Psoas muscle (tissue), 8 donors: ENCODE data around the gene C19orf47. TPM values are rescaled to one million over a fixed set of nuclear protein-coding genes. Genes with fewer than 3 reads are reported as not detected.

Experiments used
- ATAC-seq, 4 donors: fragments of 200-7000 bp; cut with Tn5 transposase; one replicate each; pipeline ENCODE4 v1.9.1; 2020; ENCODE audit warnings: moderate library complexity in 3 of 4, mild to moderate bottlenecking in 2 of 4
- DNase-seq, 2 donors: peaks; one replicate each; pipeline ENCODE4 v3.0.0-alpha.2; 2020
- H3K27ac ChIP-seq: fragments of 200-600 bp; one replicate; pipeline ENCODE4 v1.8.0; 2022
- H3K27me3 ChIP-seq, 3 donors: fragments of 200-600 bp in 1 of 3; one replicate each; pipeline versions ENCODE4 v1.6.1 to v1.8.0; 2013 to 2022; ENCODE audit warnings: low read length in 2 of 3, mild to moderate bottlenecking in 2 of 3, moderate library complexity in 1 of 3; ENCODE audit not compliant: insufficient read depth in 3 of 3
- H3K36me3 ChIP-seq, 2 donors: fragments of 200-600 bp in 1 of 2; one replicate each; pipeline versions ENCODE4 v1.6.1 to v1.8.0; 2013 to 2022; ENCODE audit warnings: low read depth in 1 of 2, mild to moderate bottlenecking in 1 of 2, moderate library complexity in 1 of 2; ENCODE audit not compliant: insufficient read depth in 1 of 2
- H3K4me1 ChIP-seq: fragments of 200-600 bp; one replicate; pipeline ENCODE4 v1.8.0; 2022
- H3K4me3 ChIP-seq: fragments of 200-600 bp; one replicate; pipeline ENCODE4 v1.8.0; 2022; ENCODE audit warnings: mild to moderate bottlenecking
- H3K9me3 ChIP-seq: fragments of 200-600 bp; one replicate; pipeline ENCODE4 v1.8.0; 2022
- CTCF ChIP-seq: fragments of 200-600 bp; IDR thresholded peaks from one replicate; pipeline ENCODE4 v1.8.0; 2022; ENCODE audit warnings: antibody characterized with exemption
- WGBS, 3 donors: extraction: QIAGEN DNeasy Blood & Tissue Kit; methylation state at CpG; one replicate each; pipeline versions ENCODE4 v1.1.6 to v1.1.7; 2013; 5-methylcytosine and 5-hydroxymethylcytosine counted together
- intact Hi-C, 2 donors: fragments of 100-400 bp; cut with DNase I; formaldehyde crosslinking; loops; one replicate each; pipeline versions ENCODE4 v1.11.0 to v1.14.2; 2022
- polyA plus RNA-seq, 3 donors: library from polyadenylated mRNA; stranded (reverse); fragments of 200-250 nt; gene quantifications; one replicate each; pipeline ENCODE4 v1.2.3, GENCODE V29; 2013
- total RNA-seq, 4 donors: library from RNA; stranded (reverse); fragmentation: NEBNext Ultra II Directional in 2 of 4; extraction: Animal tissue kit (Norgen Biotek cat#: 25700) in 2 of 4; gene quantifications; one replicate each; pipeline versions ENCODE4 v1.2.1 to v1.2.4, GENCODE V29; 2021 to 2023
- donor health status: healthy with polysubstance abuse.
- donor health status: DM: no; HTN: no; CAD: no; lungs with moderate emphysema.
- donor health status: Bipolar disorder and iron deficiency.
- donor health status: healthy.
- donor health status: DM: yes; HTN: yes; CAD: no.
- donor health status: DM: no; HTN: no; CAD: no.
- donor health status: DM: no; HTN: no; CAD: no.
- donor health status: DM: yes; HTN: yes; CAD: no.

Gene C19orf47
- total and polyA plus RNA-seq, 7 donors: 220 to 436 (median 299) TPM

GRCh38 chr19:40322271-40322610, 26.0 kb downstream of the C19orf47 start:
- H3K36me3 ChIP-seq: peaks cover 3 to 86% of the 10 kb centered on the region in 2 donors
- no peak for ATAC-seq
- no peak for TF ChIP-seq CTCF
- no peaks in the 10 kb centered on the region for H3K27me3 ChIP-seq
- no peak overlapping the region for H3K27ac ChIP-seq
- H3K4me3 ChIP-seq: no peak overlapping the region
- no peaks in the 10 kb centered on the region for H3K4me1 ChIP-seq
- no peak for DNase-seq
- intact Hi-C loops: no loop called here
- WGBS, 3 donors: 91 to 95% (median 93%) methylated on average over 7 of the region's 7 CpGs
- no peaks in the 10 kb centered on the region for H3K9me3 ChIP-seq

GRCh38 chr19:40321566-40322270, 26.5 kb downstream of the C19orf47 start:
- ATAC-seq (no peak), DNase-seq (no peak)
- H3K36me3 ChIP-seq: peaks cover 3 to 80% of the 10 kb centered on the region in 2 donors
- TF ChIP-seq CTCF: no peak
- H3K27me3 ChIP-seq: no peaks in the 10 kb centered on the region
- H3K4me3 ChIP-seq: no peak overlapping the region
- no peak overlapping the region for H3K27ac ChIP-seq
- no peaks in the 10 kb centered on the region for H3K4me1 ChIP-seq
- intact Hi-C loops: no loop called here
- WGBS, 3 donors: 93 to 95% (median 93%) methylated on average over 26 to 27 of the region's 27 CpGs
- H3K9me3 ChIP-seq: no peaks in the 10 kb centered on the region

GRCh38 chr19:40321076-40321475, 27.1 kb downstream of the C19orf47 start:
- no peak overlapping the region for H3K4me3 ChIP-seq
- H3K27me3 ChIP-seq: no peaks in the 10 kb centered on the region
- intact Hi-C loops: no loop called here
- DNase-seq (no peak), ATAC-seq (no peak)
- H3K36me3 ChIP-seq: peaks cover 3 to 74% of the 10 kb centered on the region in 2 donors
- H3K4me1 ChIP-seq: no peaks in the 10 kb centered on the region
- H3K9me3 ChIP-seq: no peaks in the 10 kb centered on the region
- H3K27ac ChIP-seq: no peak overlapping the region
- no peak for TF ChIP-seq CTCF
- 94 to 96% (median 94%) methylated on average over 18 of the region's 18 CpGs for WGBS, 3 donors

- no peaks in the 10 kb centered on the region for H3K27me3 ChIP-seq
- H3K4me3 ChIP-seq: no peak overlapping the region
- ATAC-seq (no peak), DNase-seq (no peak)
- H3K9me3 ChIP-seq: no peaks in the 10 kb centered on the region
- peaks cover 3 to 69% of the 10 kb centered on the region in 2 donors for H3K36me3 ChIP-seq
- TF ChIP-seq CTCF: no peak
- WGBS, 3 donors: 85 to 89% (median 85%) methylated on average over 7 of the region's 7 CpGs
- no peak overlapping the region for H3K27ac ChIP-seq
- no peaks in the 10 kb centered on the region for H3K4me1 ChIP-seq
- intact Hi-C loops: no loop called here
Measured at GRCh38 chr19:40320558-40320935, 27.6 kb downstream of the C19orf47 start.

- no peak for TF ChIP-seq CTCF
- no peak overlapping the region for H3K4me3 ChIP-seq
- H3K9me3 ChIP-seq: no peaks in the 10 kb centered on the region
- intact Hi-C loops: loop anchor here in 1 of 2 donors (10.0 kb wide), 1 partner anchor 207 kb away; no protein-coding TSS in a partner anchor
- H3K27ac ChIP-seq: no peak overlapping the region
- ATAC-seq (no peak), DNase-seq (no peak)
- peaks cover 3 to 37% of the 10 kb centered on the region in 2 donors for H3K36me3 ChIP-seq
- 58 to 71% (median 70%) methylated on average over 7 of the region's 7 CpGs for WGBS, 3 donors
- no peaks in the 10 kb centered on the region for H3K4me1 ChIP-seq
- H3K27me3 ChIP-seq: no peaks in the 10 kb centered on the region
Measured at GRCh38 chr19:40317338-40317737, 30.9 kb downstream of the C19orf47 start.
